CD14-positive monocyte (primary cell): ENCODE measurements around the gene ACE. TPM values are rescaled to one million over a fixed set of nuclear protein-coding genes. Genes with fewer than 3 reads are reported as not detected.

ENCODE experiments used
- DNase-seq, 3 donors: peaks; one replicate each; pipeline ENCODE4 v3.0.0-alpha.2; 2011 to 2022
- H2AFZ ChIP-seq: 2 replicates; pipeline ENCODE4 v1.6.0; 2012; ENCODE audit warnings: mild to moderate bottlenecking, low read depth, low read length, inconsistent platforms; ENCODE audit not compliant: insufficient read depth, poor library complexity, severe bottlenecking
- H3K27ac ChIP-seq, 2 donors: 1 replicate in 1 of 2; 2 replicates in 1 of 2; pipeline ENCODE4 v1.5.1; 2012 to 2013; ENCODE audit warnings: low read length in 2 of 2, control low read depth in 1 of 2, inconsistent platforms in 1 of 2, low read depth in 1 of 2, mild to moderate bottlenecking in 1 of 2
- H3K27me3 ChIP-seq, 2 donors: one replicate each; pipeline versions ENCODE4 v1.6.0 to v1.6.1; 2011 to 2013; ENCODE audit warnings: low read length in 2 of 2; ENCODE audit not compliant: control insufficient read depth in 2 of 2, insufficient read depth in 2 of 2
- H3K36me3 ChIP-seq, 2 donors: replicated peaks in 1 of 2; 1 replicate in 1 of 2; 2 replicates in 1 of 2; pipeline versions ENCODE4 v1.5.1 to v1.6.1; 2012 to 2013; ENCODE audit warnings: low read length in 2 of 2, control low read depth in 1 of 2, inconsistent platforms in 1 of 2, mild to moderate bottlenecking in 1 of 2; ENCODE audit not compliant: insufficient read depth in 2 of 2, control insufficient read depth in 1 of 2
- H3K4me1 ChIP-seq, 2 donors: 1 replicate in 1 of 2; 2 replicates in 1 of 2; pipeline versions ENCODE4 v1.5.1 to v1.6.1; 2012 to 2013; ENCODE audit warnings: low read length in 2 of 2, control low read depth in 1 of 2, inconsistent platforms in 1 of 2, mild to moderate bottlenecking in 1 of 2, moderate library complexity in 1 of 2; ENCODE audit not compliant: insufficient read depth in 2 of 2, control insufficient read depth in 1 of 2
- H3K4me2 ChIP-seq: replicated peaks from 2 replicates; pipeline ENCODE3; 2012; ENCODE audit warnings: low read length, moderate library complexity, mild to moderate bottlenecking; ENCODE audit not compliant: poor library complexity, severe bottlenecking; ENCODE audit errors: extremely low read depth
- H3K4me3 ChIP-seq, 3 experiments: fragments of 200-600 bp in 1 of 3; sonication (generic) in 1 of 3; replicated peaks in 1 of 3; 1 replicate in 2 of 3; 2 replicates in 1 of 3; pipeline ENCODE4 v1.5.1; 2011 to 2013; ENCODE audit warnings: low read length in 3 of 3, mild to moderate bottlenecking in 3 of 3, control low read depth in 2 of 3, low read depth in 2 of 3, inconsistent platforms in 1 of 3, moderate library complexity in 1 of 3
- H3K79me2 ChIP-seq: 2 replicates; pipeline ENCODE4 v1.6.0; 2012; ENCODE audit warnings: mild to moderate bottlenecking, control low read depth, inconsistent platforms, low read length, moderate library complexity; ENCODE audit not compliant: insufficient read depth
- H3K9ac ChIP-seq: 2 replicates; pipeline ENCODE4 v1.6.0; 2017; ENCODE audit warnings: low read length, mild to moderate bottlenecking; ENCODE audit not compliant: insufficient read depth, poor library complexity, severe bottlenecking
- H3K9me3 ChIP-seq, 2 donors: replicated peaks in 1 of 2; 1 replicate in 1 of 2; 2 replicates in 1 of 2; pipeline versions ENCODE4 v1.5.1 to v1.6.1; 2012 to 2013; ENCODE audit warnings: low read length in 2 of 2, control low read depth in 1 of 2; ENCODE audit not compliant: control insufficient read depth in 1 of 2, insufficient read depth in 1 of 2
- H4K20me1 ChIP-seq: 2 replicates; pipeline ENCODE4 v1.6.0; 2012; ENCODE audit warnings: mild to moderate bottlenecking, low read length, control low read depth, moderate library complexity; ENCODE audit not compliant: insufficient read depth
- H3K27ac Mint-ChIP-seq, 7 donors: one replicate each; pipeline ENCODE4 v1.8.0; 2020; ENCODE audit warnings: mild to moderate bottlenecking in 7 of 7, mixed read lengths in 7 of 7, moderate library complexity in 6 of 7, inconsistent platforms in 2 of 7
- H3K27me3 Mint-ChIP-seq, 3 donors: one replicate each; pipeline ENCODE4 v1.8.0; 2021 to 2022; ENCODE audit warnings: low read depth in 3 of 3, mild to moderate bottlenecking in 3 of 3, mixed read lengths in 3 of 3, moderate library complexity in 3 of 3, inconsistent platforms in 1 of 3
- H3K36me3 Mint-ChIP-seq, 2 donors: one replicate each; pipeline ENCODE4 v1.8.0; 2020; ENCODE audit warnings: mixed read lengths in 2 of 2, inconsistent platforms in 1 of 2, mild to moderate bottlenecking in 1 of 2
- H3K4me1 Mint-ChIP-seq: one replicate; pipeline ENCODE4 v1.8.0; 2020; ENCODE audit warnings: mild to moderate bottlenecking, mixed read lengths
- H3K4me3 Mint-ChIP-seq, 2 donors: one replicate each; pipeline ENCODE4 v1.8.0; 2020; ENCODE audit warnings: mild to moderate bottlenecking in 2 of 2, mixed read lengths in 2 of 2, moderate library complexity in 1 of 2
- H3K9me3 Mint-ChIP-seq, 7 donors: one replicate each; pipeline ENCODE4 v1.8.0; 2020 to 2022; ENCODE audit warnings: mixed read lengths in 7 of 7, mild to moderate bottlenecking in 6 of 7, moderate library complexity in 6 of 7, inconsistent platforms in 2 of 7
- WGBS: methylation state at CpG from one replicate; pipeline ENCODE4 v1.1.5; 2013; ENCODE audit warnings: missing lambda C conversion rate; ENCODE audit not compliant: insufficient coverage; 5-methylcytosine and 5-hydroxymethylcytosine counted together
- intact Hi-C, 2 donors: fragments of 100-400 bp; cut with micrococcal nuclease; formaldehyde crosslinking; loops; one replicate each; pipeline versions ENCODE4 v1.15.0 to v1.15.1; 2023
- polyA plus RNA-seq, 3 donors: library from polyadenylated mRNA; depleted of rRNA in 1 of 3; unstranded in 2 of 3; stranded (reverse) in 1 of 3; fragments of 300-500 nt in 2 of 3; fragments of >200 nt in 1 of 3; fragmentation: Illumina TruSeq in 2 of 3; gene quantifications; 1 replicate in 2 of 3; 2 replicates in 1 of 3; pipeline ENCODE4 v1.2.3, GENCODE V29; 2012 to 2021
- TF ChIP-seq, protein P1 (sequence below): fragments of 200-600 bp; IDR thresholded peaks from one replicate; pipeline ENCODE4 v1.8.0; 2022; ENCODE audit warnings: antibody characterized with exemption, mild to moderate bottlenecking

The ACE gene
- polyA plus RNA-seq, 3 donors, result 0.55 TPM; not detected in 2

DNA sequence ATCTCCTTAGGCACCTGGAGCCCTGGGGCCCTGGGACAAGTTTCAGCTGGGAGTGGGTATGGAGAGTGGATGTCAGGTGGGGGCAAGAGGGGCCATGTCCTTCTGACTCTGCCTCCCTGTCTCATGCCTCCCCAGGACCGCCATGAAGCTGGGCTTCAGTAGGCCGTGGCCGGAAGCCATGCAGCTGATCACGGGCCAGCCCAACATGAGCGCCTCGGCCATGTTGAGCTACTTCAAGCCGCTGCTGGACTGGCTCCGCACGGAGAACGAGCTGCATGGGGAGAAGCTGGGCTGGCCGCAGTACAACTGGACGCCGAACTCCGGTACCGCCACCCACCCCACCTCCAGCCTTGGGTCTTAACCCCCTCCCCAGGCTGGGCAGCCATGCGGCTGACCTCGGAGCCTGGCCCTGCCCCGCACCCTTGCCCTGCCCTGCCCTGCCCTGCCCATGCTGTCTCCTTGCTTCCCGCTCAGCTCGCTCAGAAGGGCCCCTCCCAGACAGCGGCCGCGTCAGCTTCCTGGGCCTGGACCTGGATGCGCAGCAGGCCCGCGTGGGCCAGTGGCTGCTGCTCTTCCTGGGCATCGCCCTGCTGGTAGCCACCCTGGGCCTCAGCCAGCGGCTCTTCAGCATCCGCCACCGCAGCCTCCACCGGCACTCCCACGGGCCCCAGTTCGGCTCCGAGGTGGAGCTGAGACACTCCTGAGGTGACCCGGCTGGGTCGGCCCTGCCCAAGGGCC lies 20.0 kb downstream of the ACE start:
- no peaks in the 10 kb centered on the region for H4K20me1 ChIP-seq
- no peak overlapping the region for H3K4me3 ChIP-seq
- no peaks in the 10 kb centered on the region for H3K9me3 Mint-ChIP-seq
- no peaks in the 10 kb centered on the region for H3K27me3 ChIP-seq
- no peaks in the 10 kb centered on the region for H3K9me3 ChIP-seq
- no peak overlapping the region for H3K27ac ChIP-seq
- H3K27me3 Mint-ChIP-seq, result peaks cover 9 to 12% (median 10%) of the 10 kb centered on the region in 3 donors
- H3K9ac ChIP-seq, result no peak overlapping the region
- H3K36me3 Mint-ChIP-seq, result no peaks in the 10 kb centered on the region
- TF ChIP-seq, protein P1, sequence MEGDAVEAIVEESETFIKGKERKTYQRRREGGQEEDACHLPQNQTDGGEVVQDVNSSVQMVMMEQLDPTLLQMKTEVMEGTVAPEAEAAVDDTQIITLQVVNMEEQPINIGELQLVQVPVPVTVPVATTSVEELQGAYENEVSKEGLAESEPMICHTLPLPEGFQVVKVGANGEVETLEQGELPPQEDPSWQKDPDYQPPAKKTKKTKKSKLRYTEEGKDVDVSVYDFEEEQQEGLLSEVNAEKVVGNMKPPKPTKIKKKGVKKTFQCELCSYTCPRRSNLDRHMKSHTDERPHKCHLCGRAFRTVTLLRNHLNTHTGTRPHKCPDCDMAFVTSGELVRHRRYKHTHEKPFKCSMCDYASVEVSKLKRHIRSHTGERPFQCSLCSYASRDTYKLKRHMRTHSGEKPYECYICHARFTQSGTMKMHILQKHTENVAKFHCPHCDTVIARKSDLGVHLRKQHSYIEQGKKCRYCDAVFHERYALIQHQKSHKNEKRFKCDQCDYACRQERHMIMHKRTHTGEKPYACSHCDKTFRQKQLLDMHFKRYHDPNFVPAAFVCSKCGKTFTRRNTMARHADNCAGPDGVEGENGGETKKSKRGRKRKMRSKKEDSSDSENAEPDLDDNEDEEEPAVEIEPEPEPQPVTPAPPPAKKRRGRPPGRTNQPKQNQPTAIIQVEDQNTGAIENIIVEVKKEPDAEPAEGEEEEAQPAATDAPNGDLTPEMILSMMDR, result no peak
- no peak overlapping the region for H2AFZ ChIP-seq
- no peak overlapping the region for H3K4me3 Mint-ChIP-seq
- intact Hi-C loops, result no loop called here
- H3K27ac Mint-ChIP-seq, result peak overlapping the region in 1 of 7 donors; percentile 8
- no peaks in the 10 kb centered on the region for H3K4me1 ChIP-seq
- H3K4me2 ChIP-seq, result no peak overlapping the region
- H3K79me2 ChIP-seq, result no peaks in the 10 kb centered on the region
- H3K4me1 Mint-ChIP-seq, result peaks cover 16% of the 10 kb centered on the region
- 93% methylated on average over 36 of the region's 36 CpGs for WGBS
- no peaks in the 10 kb centered on the region for H3K36me3 ChIP-seq
- no peak for DNase-seq

DNA sequence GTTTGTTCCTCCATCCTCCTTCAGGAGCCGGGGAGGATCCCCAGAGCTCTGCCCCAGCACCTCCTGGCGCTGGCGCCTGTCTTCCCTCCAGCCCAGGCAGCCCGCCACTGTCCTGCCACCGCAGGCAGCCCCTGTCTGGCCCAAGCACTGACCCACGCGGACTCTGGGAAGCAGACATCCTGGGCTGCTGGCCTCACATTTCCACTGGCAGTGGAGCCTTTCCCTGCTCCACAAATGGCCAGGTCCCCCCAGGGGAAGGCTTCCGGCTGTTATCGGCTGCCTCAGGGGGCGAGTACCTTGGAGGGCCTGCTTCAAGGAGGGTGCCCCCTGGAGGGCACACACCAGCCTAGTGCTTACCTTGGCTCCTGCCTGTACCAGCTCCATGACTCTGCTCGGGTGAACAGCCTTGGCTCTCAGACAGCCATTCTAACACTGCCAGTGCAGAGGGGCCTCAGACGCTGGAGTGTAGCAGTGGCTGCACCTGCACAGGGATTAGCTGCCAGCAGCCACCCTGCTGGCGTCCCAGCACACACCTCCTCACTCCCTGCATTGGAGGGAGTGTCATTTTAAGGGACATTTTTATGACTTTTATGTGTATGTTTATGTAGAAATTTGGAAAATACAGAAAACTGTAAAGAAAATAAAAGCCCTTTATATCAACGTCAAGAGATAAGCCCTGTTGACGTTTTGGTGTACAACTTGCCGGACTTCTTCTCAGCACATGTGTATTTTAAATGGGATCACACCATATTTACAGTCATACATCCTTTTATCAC lies 21.0 kb downstream of the ACE start:
- Mint-ChIP-seq H3K4me1 (peaks cover 16% of the 10 kb centered on the region), H3K27ac (no peak overlapping the region), H3K4me3 (no peak overlapping the region), H3K36me3 (no peaks in the 10 kb centered on the region), H3K9me3 (no peaks in the 10 kb centered on the region), H3K27me3 (peaks cover 9 to 12% (median 10%) of the 10 kb centered on the region in 3 donors)
- DNase-seq, result no peak
- no peaks in the 10 kb centered on the region for H3K9me3 ChIP-seq
- no peak overlapping the region for H3K27ac ChIP-seq
- H3K79me2 ChIP-seq, result no peaks in the 10 kb centered on the region
- H2AFZ ChIP-seq, result no peak overlapping the region
- TF ChIP-seq, protein P1, result no peak
- H3K4me2 ChIP-seq, result no peak overlapping the region
- intact Hi-C loops, result no loop called here
- H3K4me1 ChIP-seq, result no peaks in the 10 kb centered on the region
- no peaks in the 10 kb centered on the region for H3K36me3 ChIP-seq
- no peaks in the 10 kb centered on the region for H3K27me3 ChIP-seq
- no peaks in the 10 kb centered on the region for H4K20me1 ChIP-seq
- WGBS, result 87% methylated on average over 11 of the region's 16 CpGs
- H3K9ac ChIP-seq, result no peak overlapping the region
- no peak overlapping the region for H3K4me3 ChIP-seq
